ENCODE data around the gene PNPLA2.

PNPLA2 gene

GRCh38 chr11:818396-819128, at the start of gene PNPLA2:
Gene PNPLA2 (plus strand): TSS chr11:818914. CDS start chr11:819719, 805 bp downstream.
- DNase-seq (ENCODE audit: low read depth) = peak; percentile 57

GRCh38 chr11:769887-770641, 48.6 kb upstream of the PNPLA2 start:
- no peak for DNase-seq (ENCODE audit: low read depth)

DNA sequence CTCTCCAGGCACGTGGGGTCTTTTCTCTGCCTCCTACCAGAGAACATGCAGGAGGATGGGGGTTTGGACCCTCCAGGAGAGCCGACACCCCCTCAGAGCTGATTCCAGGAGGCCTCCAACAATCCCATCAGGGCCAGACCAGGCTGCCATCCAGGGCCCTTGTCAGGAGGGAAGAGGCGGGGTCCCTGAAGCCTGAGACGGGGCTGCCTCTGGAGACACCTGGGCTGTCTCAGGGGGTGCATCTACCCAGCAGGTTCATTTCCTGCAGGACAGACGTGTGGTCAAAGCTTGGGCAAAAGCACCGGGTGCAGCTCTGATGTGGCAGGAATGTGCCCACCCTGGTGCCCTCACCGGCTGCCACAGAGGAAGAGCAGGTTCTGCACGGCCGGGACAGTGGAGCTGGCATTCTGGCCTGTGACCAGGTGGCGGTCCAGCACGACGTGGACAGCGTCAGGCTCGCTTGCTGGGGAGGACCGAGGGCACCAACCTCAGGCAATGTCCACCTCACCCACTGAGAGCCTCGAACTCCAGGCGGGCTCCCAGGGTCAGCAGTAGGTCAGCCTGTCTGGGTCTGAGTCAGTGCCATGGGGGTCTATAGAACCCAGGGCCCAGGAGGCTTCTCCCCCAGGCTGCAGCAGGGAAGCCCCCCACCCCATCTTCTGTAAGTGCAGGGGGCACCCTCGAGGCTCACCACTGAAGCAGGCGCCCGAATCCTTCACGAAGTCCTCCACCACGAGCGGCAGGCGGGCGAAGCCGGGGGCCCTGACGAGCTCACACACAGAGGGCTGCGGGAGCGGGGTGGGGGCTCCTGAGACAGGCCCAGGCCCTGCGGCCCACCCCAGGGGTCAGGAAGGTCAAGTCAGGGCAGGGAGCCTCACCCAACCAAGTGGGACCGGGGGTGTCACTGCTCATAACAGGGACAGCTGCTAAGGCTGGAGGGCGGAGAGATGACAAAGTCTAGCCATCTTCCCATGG, 47.8 kb upstream of the PNPLA2 start:
- DNase-seq (ENCODE audit: low read depth) = no peak

DNA sequence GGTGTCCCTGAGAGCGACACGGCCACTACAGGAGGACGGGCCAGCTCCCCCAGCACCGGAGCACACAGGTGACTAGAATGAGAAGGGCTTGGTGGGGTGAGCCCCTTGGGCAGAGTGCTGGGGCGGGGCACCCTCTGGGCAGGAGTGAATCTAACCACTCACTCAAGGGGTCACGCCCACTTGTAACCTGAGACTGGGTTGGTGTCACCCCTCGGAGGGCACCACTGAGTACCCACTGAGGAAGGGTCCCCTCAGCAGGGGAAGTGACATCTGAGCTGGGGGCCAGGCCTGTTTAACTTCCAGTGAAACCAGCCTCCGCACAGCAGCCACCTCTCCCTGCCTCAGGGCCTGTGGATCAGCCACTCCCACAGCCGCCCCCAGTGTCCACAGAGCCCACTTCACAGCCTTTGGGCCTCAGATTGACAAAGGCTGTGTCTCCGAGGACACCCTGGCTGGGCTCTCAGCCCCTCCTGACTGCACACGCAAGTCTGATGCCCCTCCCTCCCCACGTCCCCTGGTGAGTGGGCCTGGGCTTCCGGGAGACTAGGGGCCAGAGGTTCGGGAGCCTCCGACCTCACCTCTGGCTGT, 47.0 kb upstream of the PNPLA2 start:
- DNase-seq (ENCODE audit: low read depth) = no peak

- DNase-seq (ENCODE audit: low read depth) = no peak
Measured at GRCh38 chr11:772429-773390, 46.0 kb upstream of the PNPLA2 start.

DNA sequence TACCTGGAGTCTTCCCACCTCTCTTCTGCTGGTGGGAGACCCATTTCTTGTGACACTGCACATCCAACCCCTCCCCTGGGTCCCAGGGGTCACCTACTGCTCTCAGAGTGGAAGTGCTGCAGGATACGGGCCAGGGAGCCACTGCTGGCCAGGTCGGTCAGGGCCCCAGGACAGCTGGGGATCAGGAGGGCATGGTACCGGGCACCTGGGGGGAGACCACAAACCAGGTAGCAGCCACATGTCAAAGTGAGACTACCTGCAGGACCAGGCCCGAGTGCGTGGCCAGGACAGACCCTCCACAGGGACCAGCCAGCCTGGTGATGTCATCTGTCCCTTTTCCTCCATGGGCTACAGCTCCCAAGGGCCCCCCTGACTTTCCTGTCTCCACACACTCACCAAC, 45.3 kb upstream of the PNPLA2 start:
- no peak for DNase-seq (ENCODE audit: low read depth)

- no peak for DNase-seq (ENCODE audit: low read depth)
Measured at GRCh38 chr11:773830-774229, 44.9 kb upstream of the PNPLA2 start.

DNA sequence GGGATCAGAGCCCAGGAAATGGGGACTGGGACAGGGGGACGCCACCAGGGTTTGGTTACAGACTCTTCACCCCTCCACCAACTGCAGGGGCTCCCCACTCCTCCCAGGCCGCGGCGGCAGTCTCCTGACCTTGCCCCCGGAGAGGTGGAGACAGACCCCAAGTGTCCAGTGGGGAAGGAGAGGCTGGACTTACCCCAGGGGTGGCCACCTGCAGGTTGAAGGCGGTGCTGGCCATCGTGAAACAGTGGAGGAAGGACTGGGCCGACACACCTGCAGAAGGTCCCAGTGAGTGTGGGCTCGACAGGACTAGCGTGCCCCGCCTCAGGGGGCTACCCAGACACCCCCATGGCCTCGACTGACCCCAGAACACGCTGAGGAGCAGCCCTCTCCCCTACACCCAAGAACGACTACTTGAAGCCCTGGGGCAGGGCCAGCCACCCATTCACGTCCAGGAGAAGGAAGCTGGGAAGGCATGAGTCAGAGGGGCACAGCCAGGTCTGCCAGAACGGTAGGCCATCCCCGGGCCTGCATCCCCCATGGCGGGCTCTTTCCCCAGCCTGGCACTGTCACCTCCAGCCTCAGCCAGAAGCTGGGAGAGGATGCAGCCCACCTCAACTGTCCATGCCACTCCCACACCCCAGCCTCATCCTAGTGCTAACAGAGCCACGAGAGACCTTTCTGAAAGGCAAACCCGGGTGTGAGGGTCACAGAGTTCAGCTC, 43.7 kb upstream of the PNPLA2 start:
- peak; percentile 75 for DNase-seq (ENCODE audit: low read depth)

GRCh38 chr11:776263-776560, 42.5 kb upstream of the PNPLA2 start:
- DNase-seq (ENCODE audit: low read depth) = peak; percentile 24

GRCh38 chr11:776561-777287, 42.0 kb upstream of the PNPLA2 start:
- DNase-seq (ENCODE audit: low read depth) = peak; percentile 56

- DNase-seq (ENCODE audit: low read depth) = peak; percentile 89
Measured at GRCh38 chr11:777288-778255, 41.1 kb upstream of the PNPLA2 start, which contains the start of gene GATD1. Gene GATD1 (minus strand): TSS chr11:777487. CDS start chr11:777462, 25 bp downstream.

GRCh38 chr11:778976-779954, 39.4 kb upstream of the PNPLA2 start:
- DNase-seq (ENCODE audit: low read depth) = no peak

DNA sequence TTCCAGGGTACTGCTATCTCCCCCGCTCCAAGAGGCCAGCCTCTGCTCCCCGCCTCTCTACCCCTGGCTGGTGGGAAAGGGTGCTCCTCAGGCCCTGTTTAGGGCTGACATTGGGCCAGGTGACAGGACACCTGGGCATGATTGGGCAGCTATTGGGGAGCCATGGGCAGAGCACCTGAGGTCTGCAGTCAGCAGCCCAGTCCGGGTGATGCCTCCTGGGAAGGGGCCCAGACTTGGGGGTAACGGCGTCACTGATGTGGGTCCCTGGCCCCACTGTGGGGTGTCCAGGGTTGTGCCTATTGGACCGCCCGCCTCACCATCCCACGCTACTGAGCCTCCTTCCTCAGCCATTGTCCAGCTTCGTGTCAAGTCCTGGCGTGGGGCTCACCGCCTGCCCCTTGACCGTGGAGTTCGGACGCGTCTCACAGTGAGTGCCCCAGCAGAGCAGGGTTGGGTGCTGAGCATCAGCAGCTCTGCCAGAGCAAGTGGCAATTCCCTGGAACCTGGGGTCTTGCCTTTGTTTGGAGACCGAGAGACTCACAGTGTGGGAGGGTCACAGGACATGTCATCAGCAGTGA, 38.7 kb upstream of the PNPLA2 start:
- DNase-seq (ENCODE audit: low read depth) = no peak

DNA sequence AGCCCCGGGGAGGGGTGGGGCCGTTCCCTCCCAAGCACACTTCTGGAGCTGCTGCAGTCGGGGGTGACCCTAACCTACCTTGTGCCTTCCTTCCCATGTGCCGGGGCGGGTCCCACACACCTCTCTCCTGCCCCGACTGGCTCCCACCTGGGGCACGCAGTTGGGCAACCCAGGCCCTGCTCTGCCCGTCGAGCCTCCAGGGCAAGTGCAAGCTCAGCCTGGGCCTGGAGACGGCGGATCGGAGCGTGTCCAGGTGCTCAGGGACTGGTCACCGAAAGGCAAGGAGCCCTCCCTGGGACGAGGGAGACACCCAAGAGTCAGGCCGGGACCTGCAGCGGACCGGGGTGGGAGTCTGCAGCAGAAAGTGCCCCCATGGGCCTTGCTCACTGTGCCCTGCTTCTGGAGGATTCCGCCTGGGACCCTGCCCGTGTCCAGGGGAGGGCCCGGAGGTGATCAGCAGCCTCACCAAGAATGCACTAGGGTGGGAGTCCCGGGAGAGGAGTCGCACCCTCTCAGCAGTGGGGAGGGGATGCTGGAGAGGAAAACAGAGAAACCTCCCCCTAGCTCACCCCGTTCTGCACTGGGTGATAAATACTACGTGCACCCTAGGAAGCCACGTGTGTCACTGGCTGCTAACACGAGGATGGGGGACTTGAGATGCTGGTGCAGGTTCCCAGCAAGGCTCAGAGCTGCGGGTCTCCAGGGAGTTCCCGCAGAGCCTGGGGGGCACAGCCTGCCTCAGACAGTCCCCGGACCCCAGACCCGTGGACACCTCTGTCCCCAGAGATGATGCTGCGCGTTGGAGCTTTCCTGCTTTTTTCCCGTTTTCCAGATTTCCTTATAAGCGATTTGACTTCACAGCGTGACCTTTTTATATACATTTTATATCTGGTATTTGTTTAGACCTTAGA, 36.2 kb upstream of the PNPLA2 start:
- no peak for DNase-seq (ENCODE audit: low read depth)

- DNase-seq (ENCODE audit: low read depth) = peak; percentile 84
Measured at GRCh38 chr11:783581-784015, 35.1 kb upstream of the PNPLA2 start.
